K562 treated with DMSO at 1 percent for 4 hours (cell line): ENCODE results near the gene NPR2. TPM values are rescaled to one million over a fixed set of nuclear protein-coding genes. Genes with fewer than 3 reads are reported as not detected.

ENCODE experiments used
- total RNA-seq: library from RNA; unstranded; fragments of 300-600 nt; gene quantifications from 2 replicates; pipeline ENCODE4 v1.2.3, GENCODE V29; 2022; ENCODE audit not compliant: insufficient read depth

NPR2 gene
- total RNA-seq: 2.5 and 6.6 TPM in 2 replicates

GRCh38 chr9:35791297-35791921, at the start of gene NPR2:
NPR2 (plus strand) TSS chr9:35791591; CDS start chr9:35792409, 818 bp downstream.

GRCh38 chr9:35748858-35749514, 42.4 kb upstream of the NPR2 start, which contains the start of the genes GBA2 and RGP1:
GBA2 (minus strand) TSS chr9:35749228; CDS start chr9:35748704, 524 bp downstream.
RGP1 (plus strand) TSS chr9:35749287; CDS start chr9:35749756, 469 bp downstream.

GRCh38 chr9:35754264-35754663, 37.1 kb upstream of the NPR2 start, which contains the start of gene MSMP:
MSMP (minus strand) TSS chr9:35754276; CDS start chr9:35754129, 147 bp downstream.

GRCh38 chr9:35812025-35812602, 20.7 kb downstream of the NPR2 start, which contains the start of gene SPAG8:
SPAG8 (minus strand) TSS chr9:35812262; CDS start chr9:35812147, 115 bp downstream.

GRCh38 chr9:35814841-35815543, 23.6 kb downstream of the NPR2 start, which contains the start of gene HINT2:
HINT2 (minus strand) TSS chr9:35815042; CDS start chr9:35814979, 63 bp downstream.

GRCh38 chr9:35828716-35829083, 37.3 kb downstream of the NPR2 start, which contains the start of gene FAM221B:
FAM221B (minus strand) TSS chr9:35828732; CDS start chr9:35826161, 2,571 bp downstream.

GRCh38 chr9:35829084-35829763, 37.8 kb downstream of the NPR2 start, which contains the start of gene TMEM8B:
TMEM8B (plus strand) TSS chr9:35829228; CDS start chr9:35829448, 220 bp downstream.

Other genes starting within 250 kb of the NPR2 start
- gene TESK1, start 186.3 kb upstream of the NPR2 start, total RNA-seq: 10.1 and 13.6 TPM in 2 replicates
- not detected in 2 replicates for gene CD72, start 173.2 kb upstream of the NPR2 start, total RNA-seq
- not detected in 2 replicates for gene SIT1, start 140.7 kb upstream of the NPR2 start, total RNA-seq
- gene RMRP, start 133.6 kb upstream of the NPR2 start, total RNA-seq: not detected in 2 replicates
- 13.5 and 16.9 TPM in 2 replicates for gene CCDC107, start 133.3 kb upstream of the NPR2 start, total RNA-seq
- 6.1 and 7.2 TPM in 2 replicates for gene ARHGEF39, start 126.4 kb upstream of the NPR2 start, total RNA-seq
- gene CA9, start 117.7 kb upstream of the NPR2 start, total RNA-seq: not detected in 2 replicates
- gene TPM2, start 101.7 kb upstream of the NPR2 start, total RNA-seq: 1.9 and 2.2 TPM in 2 replicates
- 168 and 169 TPM in 2 replicates for gene TLN1, start 59.4 kb upstream of the NPR2 start, total RNA-seq
- gene CREB3, start 58.9 kb upstream of the NPR2 start, total RNA-seq: 20.5 and 28.7 TPM in 2 replicates
- gene GBA2, start 42.4 kb upstream of the NPR2 start, total RNA-seq: 41.2 and 50.0 TPM in 2 replicates
- 5.8 and 6.1 TPM in 2 replicates for gene RGP1, start 42.3 kb upstream of the NPR2 start, total RNA-seq
- gene MSMP, start 37.3 kb upstream of the NPR2 start, total RNA-seq: not detected in 2 replicates
- gene SPAG8, start 20.7 kb downstream of the NPR2 start, total RNA-seq: not detected in 2 replicates
- 50.0 and 72.5 TPM in 2 replicates for gene HINT2, start 23.5 kb downstream of the NPR2 start, total RNA-seq
- not detected in 2 replicates for gene FAM221B, start 37.1 kb downstream of the NPR2 start, total RNA-seq
- 1.1 and 1.8 TPM in 2 replicates for gene TMEM8B, start 37.6 kb downstream of the NPR2 start, total RNA-seq
- gene OR13J1, start 78.8 kb downstream of the NPR2 start, total RNA-seq: not detected in 2 replicates
- not detected in 2 replicates for gene HRCT1, start 114.6 kb downstream of the NPR2 start, total RNA-seq
- not detected in 2 replicates for gene SPAAR, start 117.9 kb downstream of the NPR2 start, total RNA-seq
- gene OR2S2, start 166.6 kb downstream of the NPR2 start, total RNA-seq: not detected in 2 replicates
- gene RECK, start 245.3 kb downstream of the NPR2 start, total RNA-seq: not detected in 2 replicates